Measurements from ENCODE around the gene NKX2-1.
A peak's percentile ranks its signal among the peaks of the same experiment; 100 is the strongest.

NKX2-1 gene

GRCh38 chr14:36514278-36515104, 5.5 kb downstream of the NKX2-1 start:
- H3K36me3 ChIP-seq (ENCODE audit: control insufficient read depth in 1 of 2, insufficient read depth in 2 of 2, low read depth in 1 of 2, low read length in 2 of 2) = no peaks in the 10 kb centered on the region
- H2BK120ac ChIP-seq (ENCODE audit: low read depth, low read length) = no peak overlapping the region
- no peak overlapping the region for H2AFZ ChIP-seq (ENCODE audit: low read depth, low read length)
- under 1% methylated on average over 37 of the region's 38 CpGs for WGBS
- H4K8ac ChIP-seq (ENCODE audit: low read length) = no peak overlapping the region
- peaks cover 21% of the 10 kb centered on the region for H3K4me1 ChIP-seq (ENCODE audit: control insufficient read depth, insufficient read depth, low read depth, low read length)
- peaks cover 92 to 99% of the 10 kb centered on the region in 2 experiments for H3K27me3 ChIP-seq (ENCODE audit: control insufficient read depth in 1 of 2, insufficient read depth in 1 of 2, low read length in 2 of 2)
- peak overlapping the region in 1 of 2 experiments; percentile 84 for H3K23ac ChIP-seq (ENCODE audit: low read length in 2 of 2)
- H3K79me1 ChIP-seq (replicated peaks; ENCODE audit: low read length, poor library complexity, severe bottlenecking) = no peaks in the 10 kb centered on the region
- DNase-seq = no peak
- H3K18ac ChIP-seq (ENCODE audit: low read depth in 1 of 2, low read length in 2 of 2) = no peak overlapping the region
- H3K4me3 ChIP-seq (ENCODE audit: insufficient read depth in 1 of 2, low read depth in 1 of 2, low read length in 2 of 2) = no peak overlapping the region
- no peak overlapping the region for H2BK15ac ChIP-seq (ENCODE audit: low read depth, poor library complexity, severe bottlenecking)
- H3K9ac ChIP-seq (ENCODE audit: low read length) = no peak overlapping the region
- no peak overlapping the region for H4K91ac ChIP-seq (ENCODE audit: low read length)
- no peak overlapping the region for H2AK5ac ChIP-seq (ENCODE audit: low read length, severe bottlenecking)
- no peak overlapping the region for H3K4ac ChIP-seq (ENCODE audit: low read depth in 1 of 2, low read length in 2 of 2)
- no peak overlapping the region for H3K4me2 ChIP-seq (ENCODE audit: low read length, poor library complexity, severe bottlenecking)
- H3K14ac ChIP-seq (ENCODE audit: low read length in 2 of 2) = no peak overlapping the region
- H3K9me3 ChIP-seq (ENCODE audit: control insufficient read depth, low read length) = peaks cover 14% of the 10 kb centered on the region
- no peak overlapping the region for H2BK5ac ChIP-seq (ENCODE audit: low read depth, low read length, poor library complexity, severe bottlenecking)
- no peak overlapping the region for H3K27ac ChIP-seq (ENCODE audit: low read length, poor library complexity, severe bottlenecking)
- H2BK12ac ChIP-seq (ENCODE audit: low read length in 2 of 2) = no peak overlapping the region

DNA sequence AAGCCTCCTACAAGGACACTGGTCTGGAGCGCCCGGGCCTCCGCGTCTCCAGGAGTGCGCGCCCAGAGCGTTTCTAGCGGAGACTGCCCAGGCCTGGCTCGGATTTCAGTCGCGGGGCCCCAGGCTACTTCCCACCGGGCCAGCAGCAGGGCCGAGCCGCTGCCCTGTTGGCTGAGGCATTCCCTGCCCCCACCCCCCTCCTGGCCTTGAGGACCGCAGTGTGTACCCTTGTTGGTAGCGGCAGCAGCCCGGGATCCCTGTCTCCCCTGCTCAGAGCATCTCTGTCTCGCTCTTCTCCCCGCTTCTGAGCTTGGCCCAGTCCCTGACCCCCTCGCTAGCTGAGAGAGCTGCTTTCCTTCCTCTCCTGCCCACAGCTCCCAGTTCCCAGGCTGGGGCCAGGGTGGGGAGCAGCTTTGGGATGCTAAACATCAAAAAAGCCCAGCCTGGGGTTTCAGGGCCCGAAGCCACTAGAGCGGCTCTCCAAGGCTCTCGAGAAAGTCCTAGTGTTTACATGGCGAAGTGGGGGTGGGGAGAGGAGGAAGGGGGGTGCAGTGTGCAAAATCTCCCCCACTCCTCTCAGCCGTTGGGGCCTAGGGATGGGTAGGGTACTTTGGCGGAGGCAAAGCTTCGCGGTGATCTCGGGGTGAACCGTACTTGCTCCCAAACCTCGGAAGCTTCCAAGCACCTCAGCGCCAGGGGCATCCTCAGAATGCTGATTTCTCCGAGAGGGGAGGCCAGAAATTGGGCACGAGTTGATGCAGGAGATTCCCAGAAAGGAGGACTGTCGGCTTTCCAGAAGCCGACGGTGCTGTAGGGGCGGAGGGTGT, 6.4 kb downstream of the NKX2-1 start:
- Histone ChIP-seq H3K4me2 (ENCODE audit: low read length, poor library complexity, severe bottlenecking) (no peak overlapping the region), H3K14ac (ENCODE audit: low read length in 2 of 2) (no peak overlapping the region), H3K18ac (ENCODE audit: low read depth in 1 of 2, low read length in 2 of 2) (no peak overlapping the region), H3K27ac (ENCODE audit: low read length, poor library complexity, severe bottlenecking) (no peak overlapping the region), H2BK15ac (ENCODE audit: low read depth, poor library complexity, severe bottlenecking) (no peak overlapping the region), H3K4me1 (ENCODE audit: control insufficient read depth, insufficient read depth, low read depth, low read length) (peaks cover 14% of the 10 kb centered on the region), H3K23ac (ENCODE audit: low read length in 2 of 2) (peak overlapping the region in 1 of 2 experiments; percentile 84), H3K27me3 (ENCODE audit: control insufficient read depth in 1 of 2, insufficient read depth in 1 of 2, low read length in 2 of 2) (peaks cover 92 to 99% of the 10 kb centered on the region in 2 experiments), H4K8ac (ENCODE audit: low read length) (no peak overlapping the region), H3K9me3 (ENCODE audit: control insufficient read depth, low read length) (peaks cover 16% of the 10 kb centered on the region), H3K4me3 (ENCODE audit: insufficient read depth in 1 of 2, low read depth in 1 of 2, low read length in 2 of 2) (no peak overlapping the region), H4K91ac (ENCODE audit: low read length) (no peak overlapping the region), H2AFZ (ENCODE audit: low read depth, low read length) (no peak overlapping the region), H2BK5ac (ENCODE audit: low read depth, low read length, poor library complexity, severe bottlenecking) (no peak overlapping the region), H3K4ac (ENCODE audit: low read depth in 1 of 2, low read length in 2 of 2) (no peak overlapping the region), H2AK5ac (ENCODE audit: low read length, severe bottlenecking) (no peak overlapping the region), H2BK120ac (ENCODE audit: low read depth, low read length) (no peak overlapping the region), H3K36me3 (ENCODE audit: control insufficient read depth in 1 of 2, insufficient read depth in 2 of 2, low read depth in 1 of 2, low read length in 2 of 2) (no peaks in the 10 kb centered on the region), H3K79me1 (replicated peaks; ENCODE audit: low read length, poor library complexity, severe bottlenecking) (no peaks in the 10 kb centered on the region), H2BK12ac (ENCODE audit: low read length in 2 of 2) (no peak overlapping the region), H3K9ac (ENCODE audit: low read length) (no peak overlapping the region)
- no peak for DNase-seq
- WGBS = 3% methylated on average over 37 of the region's 38 CpGs

DNA sequence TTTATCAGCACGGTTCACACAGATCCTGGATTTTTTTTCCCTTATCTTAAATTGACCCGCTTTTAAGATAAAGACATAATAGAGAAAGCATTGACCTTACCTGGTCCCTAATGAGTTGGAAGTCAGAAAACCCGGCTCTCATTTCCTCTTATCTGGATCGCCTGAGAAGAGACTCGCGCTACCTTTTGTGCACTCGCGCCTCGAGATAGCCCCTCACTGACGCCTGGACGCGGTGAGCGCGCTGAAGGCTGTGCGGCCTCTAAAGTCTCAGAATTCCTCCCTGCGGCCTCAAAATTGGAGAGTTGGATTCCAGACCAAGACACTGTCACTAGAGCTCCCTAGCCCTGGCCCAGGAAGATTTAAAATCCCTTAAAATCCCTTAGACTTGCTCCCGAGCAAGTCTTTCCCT, 7.0 kb downstream of the NKX2-1 start:
- Histone ChIP-seq H2AFZ (ENCODE audit: low read depth, low read length) (no peak overlapping the region), H2BK15ac (ENCODE audit: low read depth, poor library complexity, severe bottlenecking) (no peak overlapping the region), H3K4ac (ENCODE audit: low read depth in 1 of 2, low read length in 2 of 2) (no peak overlapping the region), H3K27ac (ENCODE audit: low read length, poor library complexity, severe bottlenecking) (no peak overlapping the region), H3K18ac (ENCODE audit: low read depth in 1 of 2, low read length in 2 of 2) (no peak overlapping the region), H2BK120ac (ENCODE audit: low read depth, low read length) (no peak overlapping the region), H3K4me1 (ENCODE audit: control insufficient read depth, insufficient read depth, low read depth, low read length) (peaks cover 15% of the 10 kb centered on the region), H3K14ac (ENCODE audit: low read length in 2 of 2) (no peak overlapping the region), H3K36me3 (ENCODE audit: control insufficient read depth in 1 of 2, insufficient read depth in 2 of 2, low read depth in 1 of 2, low read length in 2 of 2) (no peaks in the 10 kb centered on the region), H3K4me2 (ENCODE audit: low read length, poor library complexity, severe bottlenecking) (no peak overlapping the region), H2AK5ac (ENCODE audit: low read length, severe bottlenecking) (no peak overlapping the region), H3K23ac (ENCODE audit: low read length in 2 of 2) (no peak overlapping the region), H3K4me3 (ENCODE audit: insufficient read depth in 1 of 2, low read depth in 1 of 2, low read length in 2 of 2) (no peak overlapping the region), H3K79me1 (replicated peaks; ENCODE audit: low read length, poor library complexity, severe bottlenecking) (no peaks in the 10 kb centered on the region), H2BK5ac (ENCODE audit: low read depth, low read length, poor library complexity, severe bottlenecking) (no peak overlapping the region), H3K9ac (ENCODE audit: low read length) (no peak overlapping the region), H4K91ac (ENCODE audit: low read length) (no peak overlapping the region), H3K9me3 (ENCODE audit: control insufficient read depth, low read length) (peaks cover 16% of the 10 kb centered on the region), H3K27me3 (ENCODE audit: control insufficient read depth in 1 of 2, insufficient read depth in 1 of 2, low read length in 2 of 2) (peaks cover 92 to 98% of the 10 kb centered on the region in 2 experiments), H2BK12ac (ENCODE audit: low read length in 2 of 2) (no peak overlapping the region), H4K8ac (ENCODE audit: low read length) (no peak overlapping the region)
- no peak for DNase-seq
- WGBS = 2% methylated on average over 17 of the region's 17 CpGs

DNA sequence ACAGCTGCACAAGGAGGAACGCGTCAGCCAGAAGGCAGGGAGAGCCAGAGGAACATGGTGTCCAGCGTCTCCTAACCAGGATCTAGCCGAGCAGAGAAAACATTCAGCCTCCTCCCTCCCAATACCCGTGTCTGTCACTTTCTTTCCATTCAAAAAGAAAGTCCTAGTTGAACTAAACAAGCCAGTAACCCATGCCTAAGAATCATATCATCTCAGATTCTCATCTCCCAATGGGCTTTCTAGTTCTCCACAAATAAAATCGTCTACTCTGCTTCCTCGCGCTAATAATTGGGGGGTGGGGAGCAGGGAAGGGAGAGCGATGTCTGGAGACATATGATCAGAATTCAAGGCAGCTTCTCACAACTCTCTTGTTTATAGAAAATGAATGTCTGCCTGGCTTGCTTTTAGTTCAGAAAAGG, 7.4 kb downstream of the NKX2-1 start:
- 0% methylated on average over 5 of the region's 9 CpGs for WGBS
- H4K8ac ChIP-seq (ENCODE audit: low read length) = no peak overlapping the region

More for the DNA sequence above, 7.4 kb downstream of the NKX2-1 start:
- Histone ChIP-seq H2BK5ac (ENCODE audit: low read depth, low read length, poor library complexity, severe bottlenecking) (no peak overlapping the region), H2AFZ (ENCODE audit: low read depth, low read length) (no peak overlapping the region), H3K27ac (ENCODE audit: low read length, poor library complexity, severe bottlenecking) (no peak overlapping the region), H3K79me1 (replicated peaks; ENCODE audit: low read length, poor library complexity, severe bottlenecking) (no peaks in the 10 kb centered on the region), H3K4me2 (ENCODE audit: low read length, poor library complexity, severe bottlenecking) (no peak overlapping the region), H2BK15ac (ENCODE audit: low read depth, poor library complexity, severe bottlenecking) (no peak overlapping the region), H3K9me3 (ENCODE audit: control insufficient read depth, low read length) (peaks cover 16% of the 10 kb centered on the region), H3K4ac (ENCODE audit: low read depth in 1 of 2, low read length in 2 of 2) (no peak overlapping the region), H3K4me3 (ENCODE audit: insufficient read depth in 1 of 2, low read depth in 1 of 2, low read length in 2 of 2) (no peak overlapping the region), H3K9ac (ENCODE audit: low read length) (no peak overlapping the region), H3K36me3 (ENCODE audit: control insufficient read depth in 1 of 2, insufficient read depth in 2 of 2, low read depth in 1 of 2, low read length in 2 of 2) (no peaks in the 10 kb centered on the region), H4K91ac (ENCODE audit: low read length) (no peak overlapping the region), H3K18ac (ENCODE audit: low read depth in 1 of 2, low read length in 2 of 2) (no peak overlapping the region), H3K27me3 (ENCODE audit: control insufficient read depth in 1 of 2, insufficient read depth in 1 of 2, low read length in 2 of 2) (peaks cover 92 to 99% of the 10 kb centered on the region in 2 experiments), H3K23ac (ENCODE audit: low read length in 2 of 2) (no peak overlapping the region), H3K14ac (ENCODE audit: low read length in 2 of 2) (no peak overlapping the region), H2BK12ac (ENCODE audit: low read length in 2 of 2) (no peak overlapping the region), H2AK5ac (ENCODE audit: low read length, severe bottlenecking) (no peak overlapping the region), H2BK120ac (ENCODE audit: low read depth, low read length) (no peak overlapping the region), H3K4me1 (ENCODE audit: control insufficient read depth, insufficient read depth, low read depth, low read length) (peaks cover 12% of the 10 kb centered on the region)
- DNase-seq = no peak
